H9 (cell line): Measurements from ENCODE around the gene KMT2C. TPM values are rescaled to one million over a fixed set of nuclear protein-coding genes. Genes with fewer than 3 reads are reported as not detected.
A peak's percentile ranks its signal among the peaks of the same experiment; 100 is the strongest.

ENCODE experiments used
- DNase-seq: peaks from one replicate; pipeline ENCODE4 v3.0.0-alpha.2; 2017
- H2AFZ ChIP-seq: one replicate; pipeline ENCODE4 v1.6.1; 2013; ENCODE audit warnings: mild to moderate bottlenecking, low read length, control low read depth, moderate library complexity
- H2AK5ac ChIP-seq: 2 replicates; pipeline ENCODE4 v1.6.1; 2013; ENCODE audit warnings: low read length, control low read depth, mixed read lengths; ENCODE audit not compliant: insufficient read length
- H2BK120ac ChIP-seq: one replicate; pipeline ENCODE4 v1.6.1; 2013; ENCODE audit warnings: low read depth, mild to moderate bottlenecking, low read length, control low read depth, inconsistent platforms; ENCODE audit not compliant: poor library complexity, severe bottlenecking
- H2BK12ac ChIP-seq: 2 replicates; pipeline ENCODE4 v1.6.1; 2013; ENCODE audit warnings: low read length, control low read depth, mixed read lengths, low read depth; ENCODE audit not compliant: insufficient read length
- H2BK15ac ChIP-seq: 2 replicates; pipeline ENCODE4 v1.6.1; 2013; ENCODE audit warnings: low read depth, low read length, control low read depth
- H2BK20ac ChIP-seq: one replicate; pipeline ENCODE4 v1.6.1; 2013; ENCODE audit warnings: low read depth, mild to moderate bottlenecking, low read length, control low read depth, inconsistent platforms; ENCODE audit not compliant: poor library complexity, severe bottlenecking
- H2BK5ac ChIP-seq: 2 replicates; pipeline ENCODE4 v1.6.1; 2013; ENCODE audit warnings: low read length, control low read depth, mixed read lengths; ENCODE audit not compliant: insufficient read length
- H3K14ac ChIP-seq: 2 replicates; pipeline ENCODE4 v1.6.1; 2013; ENCODE audit warnings: low read length, control low read depth; ENCODE audit not compliant: insufficient read depth
- H3K18ac ChIP-seq: 2 replicates; pipeline ENCODE4 v1.6.1; 2013; ENCODE audit warnings: low read depth, mild to moderate bottlenecking, mixed read lengths, low read length, control low read depth; ENCODE audit not compliant: insufficient read length
- H3K23ac ChIP-seq: 2 replicates; pipeline ENCODE4 v1.6.1; 2013; ENCODE audit warnings: low read length, control low read depth, mixed read lengths, low read depth; ENCODE audit not compliant: insufficient read length
- H3K23me2 ChIP-seq: 2 replicates; pipeline ENCODE4 v1.6.1; 2013; ENCODE audit warnings: low read depth, mild to moderate bottlenecking, mixed read lengths, low read length, control low read depth; ENCODE audit not compliant: insufficient read length, poor library complexity, severe bottlenecking
- H3K27ac ChIP-seq: 2 replicates; pipeline ENCODE4 v1.5.1; 2013; ENCODE audit warnings: low read length, control low read depth, mixed read lengths, low read depth; ENCODE audit not compliant: insufficient read length
- H3K27me3 ChIP-seq: 2 replicates; pipeline ENCODE4 v1.6.1; 2013; ENCODE audit warnings: low read length, control low read depth, inconsistent platforms; ENCODE audit not compliant: insufficient read depth
- H3K4ac ChIP-seq: 2 replicates; pipeline ENCODE4 v1.6.1; 2013; ENCODE audit warnings: low read depth, mild to moderate bottlenecking, control low read depth, inconsistent platforms, low read length, moderate library complexity
- H3K4me1 ChIP-seq: 2 replicates; pipeline ENCODE4 v1.6.1; 2013; ENCODE audit warnings: low read length, control low read depth, inconsistent platforms; ENCODE audit not compliant: insufficient read depth
- H3K4me2 ChIP-seq: 2 replicates; pipeline ENCODE4 v1.6.1; 2013; ENCODE audit warnings: low read length, control low read depth, mixed read lengths; ENCODE audit not compliant: insufficient read length, insufficient read depth
- H3K56ac ChIP-seq: 2 replicates; pipeline ENCODE4 v1.6.1; 2013; ENCODE audit warnings: low read depth, mild to moderate bottlenecking, mixed read lengths, low read length, control low read depth; ENCODE audit not compliant: insufficient read length
- H3K79me1 ChIP-seq: 2 replicates; pipeline ENCODE4 v1.6.1; 2013; ENCODE audit warnings: low read depth, mild to moderate bottlenecking, moderate library complexity, low read length, control low read depth, inconsistent platforms; ENCODE audit not compliant: insufficient read depth, poor library complexity, severe bottlenecking
- H3K79me2 ChIP-seq: 2 replicates; pipeline ENCODE4 v1.6.1; 2013; ENCODE audit warnings: low read length, control low read depth, inconsistent platforms; ENCODE audit not compliant: insufficient read depth
- H3K9ac ChIP-seq: 2 replicates; pipeline ENCODE4 v1.6.1; 2013; ENCODE audit warnings: low read length, control low read depth, mixed read lengths; ENCODE audit not compliant: insufficient read length; ENCODE audit errors: extremely low read depth
- H3K9me3 ChIP-seq: one replicate; pipeline ENCODE4 v1.6.1; 2013; ENCODE audit warnings: low read depth, low read length, inconsistent platforms; ENCODE audit not compliant: control insufficient read depth
- H3T11ph ChIP-seq: one replicate; pipeline ENCODE4 v1.6.1; 2013; ENCODE audit warnings: mild to moderate bottlenecking, low read length, control low read depth, inconsistent platforms
- H4K20me1 ChIP-seq: one replicate; pipeline ENCODE4 v1.6.1; 2013; ENCODE audit not compliant: control insufficient read depth, insufficient read length, insufficient read depth
- H4K5ac ChIP-seq: 2 replicates; pipeline ENCODE4 v1.6.1; 2013; ENCODE audit warnings: low read depth, mild to moderate bottlenecking, mixed read lengths, low read length, control low read depth; ENCODE audit not compliant: insufficient read length
- H4K8ac ChIP-seq: replicated peaks from 2 replicates; pipeline ENCODE4 v1.6.1; 2013; ENCODE audit warnings: low read length, control low read depth, mixed read lengths, low read depth; ENCODE audit not compliant: insufficient read length
- H4K91ac ChIP-seq: 2 replicates; pipeline ENCODE4 v1.6.1; 2013; ENCODE audit warnings: low read depth, mild to moderate bottlenecking, moderate library complexity, mixed read lengths, low read length, control low read depth; ENCODE audit not compliant: insufficient read length
- H3K27ac Mint-ChIP-seq, 3 experiments: 2 replicates in 2 of 3; 3 replicates in 1 of 3; pipeline ENCODE4 v1.8.0; 2020 to 2021; ENCODE audit warnings: mixed read lengths in 3 of 3, mild to moderate bottlenecking in 1 of 3, moderate library complexity in 1 of 3
- H3K27me3 Mint-ChIP-seq: 2 replicates; pipeline ENCODE4 v1.8.0; 2021; ENCODE audit warnings: low read depth, mild to moderate bottlenecking, moderate library complexity, mixed read lengths
- H3K36me3 Mint-ChIP-seq, 3 experiments: 2 replicates in 2 of 3; 3 replicates in 1 of 3; pipeline ENCODE4 v1.8.0; 2020 to 2021; ENCODE audit warnings: low read depth in 3 of 3, mixed read lengths in 3 of 3; ENCODE audit not compliant: insufficient read depth in 1 of 3
- H3K4me1 Mint-ChIP-seq, 2 experiments: 2 replicates each; pipeline ENCODE4 v1.8.0; 2020; ENCODE audit warnings: mixed read lengths in 2 of 2
- H3K4me3 Mint-ChIP-seq, 2 experiments: 2 replicates in 1 of 2; 3 replicates in 1 of 2; pipeline ENCODE4 v1.8.0; 2020 to 2021; ENCODE audit warnings: mild to moderate bottlenecking in 2 of 2, mixed read lengths in 2 of 2, moderate library complexity in 1 of 2
- H3K9me3 Mint-ChIP-seq, 2 experiments: 2 replicates in 1 of 2; 3 replicates in 1 of 2; pipeline ENCODE4 v1.8.0; 2020; ENCODE audit warnings: mild to moderate bottlenecking in 2 of 2, mixed read lengths in 2 of 2, moderate library complexity in 1 of 2
- CTCF ChIP-seq: fragments of 200-600 bp; sonication (generic); conservative IDR thresholded peaks from 3 replicates; pipeline ENCODE4 v1.8.0; 2021; ENCODE audit warnings: antibody characterized with exemption, mild to moderate bottlenecking
- WGBS: extraction: QIAGEN DNeasy Blood & Tissue Kit; methylation state at CpG from one replicate; pipeline ENCODE4 v1.1.7; 2013; ENCODE audit warnings: missing lambda C conversion rate, low lambda C conversion rate, mixed read lengths; ENCODE audit not compliant: insufficient read length; ENCODE audit errors: extremely low coverage; 5-methylcytosine and 5-hydroxymethylcytosine counted together
- total RNA-seq: library from RNA; stranded (reverse); gene quantifications from 2 replicates; pipeline ENCODE4 v1.2.1, GENCODE V29; 2021

Gene KMT2C
- total RNA-seq, 1 experiment from 2014 or later, result 32.2 TPM

- Mint-ChIP-seq H3K27ac (peak overlapping the region in 1 of 3 experiments; percentile 42; a peak in 1 of 7 replicates), H3K27me3 (no peaks in the 10 kb centered on the region), H3K4me3 (no peak overlapping the region), H3K9me3 (no peaks in the 10 kb centered on the region), H3K36me3 (peaks cover 13 to 52% (median 45%) of the 10 kb centered on the region in 3 experiments; a peak in 6 of 7 replicates), H3K4me1 (no peaks in the 10 kb centered on the region)
- Histone ChIP-seq H4K91ac (no peak overlapping the region), H2BK20ac (no peak overlapping the region), H3T11ph (no peak overlapping the region), H3K14ac (no peak overlapping the region), H4K5ac (no peak overlapping the region), H3K56ac (no peak overlapping the region), H3K79me2 (no peaks in the 10 kb centered on the region), H3K27me3 (no peaks in the 10 kb centered on the region), H4K20me1 (no peaks in the 10 kb centered on the region), H4K8ac (no peak overlapping the region), H3K4me1 (no peaks in the 10 kb centered on the region), H3K4ac (no peak overlapping the region), H2AFZ (no peak overlapping the region), H3K9me3 (no peaks in the 10 kb centered on the region), H3K18ac (no peak overlapping the region), H2AK5ac (no peak overlapping the region), H2BK15ac (no peak overlapping the region), H3K4me2 (no peak overlapping the region), H3K79me1 (no peaks in the 10 kb centered on the region), H3K9ac (no peak overlapping the region), H3K23me2 (no peaks in the 10 kb centered on the region), H3K23ac (no peak overlapping the region), H2BK120ac (no peak overlapping the region), H2BK5ac (no peak overlapping the region), H2BK12ac (no peak overlapping the region), H3K27ac (no peak overlapping the region)
- TF ChIP-seq CTCF, result no peak
- no CpG with 5 or more reads among the region's 6 CpGs for WGBS
- DNase-seq, result no peak
Observed at GRCh38 chr7:152162287-152162686, 273.5 kb downstream of the KMT2C start.
